Thyroid gland (tissue), 4 donors: ENCODE data around the gene ACADSB.

Experiments used
- CTCF ChIP-seq, 6 experiments: fragments of 200-600 bp in 3 of 6; fragments of 450-650 bp in 3 of 6; sonication (generic) in 3 of 6; IDR thresholded peaks; one replicate each; pipeline ENCODE4 v1.5.1; 2016 to 2019; ENCODE audit warnings: antibody characterized with exemption in 6 of 6, mild to moderate bottlenecking in 2 of 6, inconsistent platforms in 1 of 6, moderate library complexity in 1 of 6
- POLR2A ChIP-seq, 2 donors: fragments of 450-650 bp; IDR thresholded peaks; one replicate each; pipeline ENCODE4 v1.6.1; 2017; ENCODE audit warnings: antibody characterized with exemption in 2 of 2, mild to moderate bottlenecking in 2 of 2, moderate library complexity in 1 of 2

DNA sequence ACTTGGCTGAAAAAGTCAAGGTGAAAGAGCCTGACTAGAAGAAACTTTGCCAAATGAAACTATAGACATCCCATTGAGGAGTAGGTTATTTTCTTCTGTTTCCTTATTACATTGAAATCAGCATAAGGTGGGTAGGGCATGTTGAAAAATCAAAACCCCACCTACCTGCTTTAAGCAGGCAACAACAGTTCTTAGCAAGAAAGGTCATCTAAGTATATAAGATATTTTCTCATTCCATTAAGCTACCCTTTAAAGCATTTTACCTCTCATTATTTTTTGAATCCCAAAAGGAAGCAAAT lies 30.8 kb downstream of the ACADSB start:
- TF ChIP-seq CTCF (IDR thresholded peaks at IDR 0.05) (no peak), POLR2A (IDR thresholded peaks at IDR 0.05) (no peak)
